HG02623 (cell line): ENCODE measurements around the gene DYNLT4.
"Not testable (repeated sequence)": the region's sequence is repeated elsewhere in the genome, so short reads cannot be mapped to it uniquely, and the experiment has no call there.

Experiments used
- ATAC-seq: cut with Tn5 transposase; IDR thresholded peaks from one replicate; pipeline ENCODE4 v1.9.1; 2021; ENCODE audit warnings: moderate library complexity; ENCODE audit not compliant: unreplicated experiment

The DYNLT4 gene

DNA sequence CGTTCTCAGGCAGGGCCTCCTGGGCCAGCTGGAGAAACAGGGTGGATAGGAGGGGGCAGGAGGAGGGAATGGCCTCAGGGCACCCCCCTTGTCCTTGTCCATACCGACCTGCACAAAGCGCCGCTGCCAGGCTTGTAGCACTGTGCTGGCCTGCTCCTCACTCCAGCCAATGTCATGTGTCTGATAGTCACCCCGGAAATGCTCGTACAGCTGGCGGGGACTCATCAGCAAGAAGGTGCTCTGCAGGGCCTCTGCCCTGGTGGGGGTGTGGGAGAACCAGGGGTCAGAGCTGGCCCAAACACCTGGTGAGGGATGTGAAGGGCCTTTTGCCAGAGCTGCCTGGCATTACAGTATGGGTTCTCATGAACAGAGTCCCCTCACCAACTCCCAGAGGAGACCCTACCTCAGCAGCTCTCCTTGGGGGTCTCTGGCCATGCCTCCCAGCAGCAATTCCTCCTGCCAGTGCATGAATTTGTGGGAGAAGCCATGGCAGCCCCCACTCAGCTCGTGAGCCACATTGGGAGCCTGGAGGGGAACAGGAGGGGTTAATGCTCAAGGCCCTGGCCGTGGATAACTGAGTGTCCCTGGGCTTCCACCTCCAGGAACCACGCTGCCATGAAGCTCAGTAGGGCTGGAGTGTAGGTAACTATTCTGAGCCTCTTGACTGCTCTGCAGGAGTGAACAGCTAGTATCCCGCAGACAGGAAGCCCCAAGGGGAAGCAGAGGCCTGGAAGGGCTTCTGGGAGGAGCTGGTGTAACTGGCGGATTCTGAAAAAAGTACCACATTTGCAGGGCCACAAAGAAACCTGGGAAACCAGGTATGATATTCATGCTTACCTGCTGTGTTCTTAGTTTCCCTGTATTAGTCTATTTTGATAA, 22.6 kb upstream of the DYNLT4 start:
- no peak for ATAC-seq

DNA sequence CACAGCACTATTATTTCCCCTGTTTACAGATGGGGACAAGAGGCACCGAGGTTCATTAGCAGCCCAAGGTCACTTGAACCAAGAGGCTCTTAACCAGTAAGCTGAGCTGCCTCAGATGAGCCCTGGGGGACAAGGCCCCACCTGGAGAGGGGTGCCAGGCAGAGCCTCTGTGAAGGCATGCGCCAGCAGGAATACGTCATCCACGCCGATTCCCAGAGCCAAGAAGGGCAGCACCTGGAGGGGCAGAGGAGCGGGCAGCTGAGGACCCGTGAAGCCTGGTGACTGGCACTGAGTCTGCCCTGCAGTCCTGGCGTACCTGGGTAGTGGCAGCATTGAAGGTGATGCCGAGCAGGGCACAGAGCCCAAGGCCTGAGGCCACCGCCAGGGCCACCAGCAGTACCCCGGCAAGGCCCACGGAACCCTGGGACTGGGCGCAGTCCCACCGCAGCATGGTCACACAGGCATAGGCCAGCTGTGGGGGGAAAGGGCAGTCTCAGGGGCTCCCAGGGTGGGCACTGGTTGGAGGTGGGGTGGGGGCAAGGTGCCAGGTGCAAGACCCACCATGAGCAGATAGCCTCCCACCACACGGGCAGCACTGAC, 21.8 kb upstream of the DYNLT4 start:
- ATAC-seq: no peak

DNA sequence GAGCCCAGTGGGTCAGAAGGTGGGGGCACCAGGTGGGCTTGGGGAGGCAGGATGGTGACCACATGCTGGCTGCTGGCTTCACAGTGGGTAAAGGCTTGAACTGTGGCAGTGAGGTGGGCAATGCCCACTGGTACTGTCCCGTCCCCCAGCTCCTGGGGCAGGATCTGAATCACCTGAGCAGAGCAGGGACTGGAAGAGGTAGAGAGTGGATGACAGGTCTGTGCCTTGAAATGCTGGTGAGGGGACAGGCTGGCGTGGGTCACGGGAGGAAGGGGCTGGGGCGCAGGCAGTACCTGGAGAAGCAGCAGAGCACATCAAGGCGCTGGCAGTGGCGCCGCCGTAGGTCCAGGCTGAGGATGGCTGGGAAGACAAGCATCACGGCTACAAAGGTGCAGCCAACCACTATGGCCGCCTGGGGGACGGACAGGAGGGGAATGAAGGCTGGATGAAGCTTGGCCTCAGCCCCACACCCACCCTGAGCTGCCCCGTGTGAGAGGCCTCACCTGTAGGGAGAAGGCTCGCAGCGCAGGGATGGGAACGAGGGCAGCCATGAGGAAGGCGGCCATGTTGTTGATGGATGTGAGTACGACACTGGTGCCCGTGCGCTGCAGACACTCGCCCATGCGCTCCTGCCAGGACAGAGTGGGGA, 21.0 kb upstream of the DYNLT4 start:
- ATAC-seq: no peak

DNA sequence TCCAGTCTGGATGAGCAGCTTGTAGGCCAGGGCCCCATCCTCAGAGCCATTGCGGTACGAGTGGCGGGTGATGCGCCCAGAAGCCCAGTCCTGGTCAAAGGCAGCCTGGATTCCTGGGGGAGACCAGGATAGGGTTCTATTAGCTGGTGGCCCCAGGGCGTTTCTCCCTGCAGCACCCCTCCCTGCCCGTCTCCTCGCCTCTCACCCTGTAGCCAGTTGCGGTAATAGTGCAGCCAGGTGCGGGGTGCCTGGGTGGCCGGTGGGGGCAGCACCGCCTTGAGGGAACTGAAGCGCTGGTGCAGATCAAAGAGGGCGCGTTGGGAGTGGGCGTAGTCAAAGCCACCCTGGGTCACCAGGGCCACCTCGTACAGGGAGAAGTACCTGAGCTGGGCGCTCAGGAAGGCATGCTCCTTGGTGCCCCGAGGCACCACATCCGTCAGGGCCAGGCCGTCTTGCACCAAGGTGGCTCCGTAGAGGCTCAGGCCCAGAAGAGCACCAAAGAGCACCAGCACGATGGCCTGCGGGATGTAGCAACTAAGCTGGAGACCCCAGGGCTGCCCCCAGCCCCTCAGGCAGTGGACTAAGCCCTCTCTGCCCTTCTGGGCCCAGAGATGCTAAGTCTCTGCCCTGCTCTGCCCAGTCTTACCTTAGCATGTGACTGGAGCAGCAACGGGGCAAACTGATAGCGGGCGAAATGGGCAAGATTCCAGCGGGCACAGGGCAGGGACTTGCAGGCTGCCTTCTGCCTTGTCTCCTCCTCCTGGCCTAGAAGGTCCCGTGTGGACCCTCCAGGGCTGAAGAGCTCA, 20.2 kb upstream of the DYNLT4 start:
- ATAC-seq: no peak

DNA sequence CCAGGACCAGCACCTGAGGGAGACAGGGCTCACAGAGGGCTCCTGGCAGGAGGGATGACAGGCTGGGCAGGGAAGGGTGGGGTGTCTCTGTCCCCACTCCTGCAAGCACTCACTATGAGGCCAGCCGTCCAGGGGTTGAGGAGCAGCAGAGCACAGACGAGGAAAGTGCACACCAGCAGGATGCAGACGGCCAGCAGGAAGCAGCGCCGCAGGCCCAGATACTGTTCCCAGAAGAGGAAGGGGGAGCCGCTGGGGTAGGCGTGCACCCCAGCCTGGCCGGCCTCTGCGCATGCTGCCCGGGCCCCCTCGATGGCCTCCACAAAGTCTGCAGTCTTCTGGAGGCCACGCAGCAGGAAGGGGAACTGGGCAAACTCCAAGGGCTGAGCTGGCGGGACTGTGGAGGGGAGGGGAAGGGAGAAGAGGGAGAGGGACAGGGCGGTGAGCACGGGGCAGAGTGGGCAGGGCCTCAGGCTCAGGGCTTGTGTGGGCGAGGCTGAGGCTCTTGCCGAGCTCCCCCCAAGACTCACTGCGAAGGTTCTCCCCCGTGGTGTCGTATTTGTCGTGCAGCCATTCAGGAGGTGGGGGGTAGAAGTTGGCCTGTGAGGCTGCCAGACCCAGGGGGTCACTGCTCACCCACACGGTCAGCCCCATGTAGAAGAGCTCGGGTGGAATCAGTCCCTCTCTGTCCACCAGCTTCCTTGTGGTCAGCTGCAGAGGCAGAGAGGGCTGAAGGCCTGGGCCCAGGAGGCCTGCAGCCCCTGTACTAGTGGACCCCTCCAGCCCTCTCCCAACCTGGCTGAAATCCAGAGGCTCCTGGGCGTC, 19.4 kb upstream of the DYNLT4 start:
- no peak for ATAC-seq

DNA sequence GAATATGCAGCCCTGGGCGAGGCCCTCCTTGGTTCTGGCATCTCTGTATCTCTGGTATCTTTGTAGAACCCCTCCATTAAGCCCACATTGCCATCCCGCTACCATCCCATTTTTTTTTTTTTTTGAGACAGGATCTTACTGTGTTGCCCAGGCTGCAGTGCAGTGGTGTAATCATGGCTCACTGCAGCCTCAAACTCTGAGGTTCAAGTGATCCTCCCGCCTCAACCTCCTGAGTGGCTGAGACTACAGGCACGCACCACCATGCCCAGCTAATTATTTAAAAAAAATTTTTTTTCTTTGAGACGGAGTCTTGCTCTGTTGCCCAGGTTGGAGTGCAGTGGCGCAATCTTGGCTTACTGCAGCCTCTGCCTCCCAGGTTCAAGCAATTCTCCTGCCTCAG, 17.2 kb upstream of the DYNLT4 start:
- not testable (repeated sequence) for ATAC-seq

DNA sequence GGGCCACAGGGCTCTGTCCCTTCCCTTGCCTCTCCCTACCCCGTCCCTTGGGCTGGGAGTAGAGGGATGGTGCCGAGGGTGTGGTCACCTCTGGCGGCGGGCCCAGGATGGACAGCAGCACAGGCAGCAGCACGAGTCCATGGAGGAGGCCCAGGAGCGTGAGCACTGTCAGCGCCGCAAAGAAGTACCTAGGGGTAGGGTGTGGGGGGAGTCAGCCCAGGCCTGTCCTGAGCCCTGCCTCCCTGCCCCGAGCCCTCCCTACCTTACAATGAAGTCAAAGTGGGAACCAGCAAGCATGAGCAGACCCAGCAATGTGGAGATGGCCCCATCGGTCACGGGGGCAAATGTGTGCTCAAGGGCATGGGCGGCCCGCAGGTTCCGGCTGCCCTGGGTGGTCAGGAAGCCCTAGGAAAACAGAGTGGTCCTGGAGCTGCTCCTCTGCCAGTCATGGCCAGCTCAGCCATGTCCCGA, 15.9 kb upstream of the DYNLT4 start:
- ATAC-seq: no peak

DNA sequence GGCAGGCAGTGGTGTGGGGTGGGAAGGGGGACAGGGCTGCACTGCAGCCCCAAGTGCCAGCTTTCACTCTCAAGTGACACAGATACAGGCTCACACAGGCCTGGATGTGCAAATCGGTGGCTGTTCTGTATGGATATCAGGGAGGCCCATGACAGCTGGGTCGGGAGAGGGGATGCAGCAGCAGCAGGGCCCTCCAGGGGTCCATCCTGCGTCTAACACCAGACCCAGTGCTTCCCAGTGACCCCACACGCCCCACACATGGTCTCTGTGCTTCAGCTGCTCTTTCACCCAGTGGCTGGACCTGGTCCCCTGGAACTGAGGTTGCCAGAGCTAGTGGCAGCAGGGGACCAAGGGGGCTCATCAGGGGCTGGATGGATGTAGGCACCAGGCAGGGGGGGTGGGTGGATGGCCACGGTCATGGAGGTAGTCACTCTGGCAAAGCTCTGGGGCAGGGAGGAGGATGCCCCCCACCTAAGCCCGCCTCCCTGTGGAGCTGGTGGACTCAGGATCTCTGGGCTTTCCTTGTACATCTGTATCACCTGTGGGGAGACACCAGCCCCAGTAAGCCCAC, 15.1 kb upstream of the DYNLT4 start:
- no peak for ATAC-seq

DNA sequence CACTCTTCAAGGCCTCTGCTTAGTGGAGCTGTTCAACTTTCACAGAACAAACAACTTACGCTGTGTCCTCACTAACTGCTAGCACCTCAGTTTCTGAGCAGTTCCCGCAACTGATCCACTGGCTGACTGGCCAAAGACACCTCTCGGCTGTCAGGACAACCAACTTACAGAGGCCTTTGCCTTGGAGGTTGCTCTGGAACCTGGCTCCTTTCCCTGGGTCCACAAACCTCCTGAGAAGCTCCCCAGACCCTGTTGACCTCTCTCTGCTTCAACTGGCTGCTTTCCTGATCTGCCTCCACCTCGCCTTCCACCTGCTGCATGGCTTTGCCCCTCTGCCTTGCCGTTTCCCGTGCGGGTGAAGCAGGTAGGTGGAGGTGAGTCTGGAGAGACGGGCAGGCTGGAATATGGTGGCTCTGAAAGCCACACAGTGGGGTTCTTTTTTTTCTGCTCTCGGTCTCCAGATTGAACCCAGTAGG, 14.1 kb upstream of the DYNLT4 start:
- no peak for ATAC-seq

DNA sequence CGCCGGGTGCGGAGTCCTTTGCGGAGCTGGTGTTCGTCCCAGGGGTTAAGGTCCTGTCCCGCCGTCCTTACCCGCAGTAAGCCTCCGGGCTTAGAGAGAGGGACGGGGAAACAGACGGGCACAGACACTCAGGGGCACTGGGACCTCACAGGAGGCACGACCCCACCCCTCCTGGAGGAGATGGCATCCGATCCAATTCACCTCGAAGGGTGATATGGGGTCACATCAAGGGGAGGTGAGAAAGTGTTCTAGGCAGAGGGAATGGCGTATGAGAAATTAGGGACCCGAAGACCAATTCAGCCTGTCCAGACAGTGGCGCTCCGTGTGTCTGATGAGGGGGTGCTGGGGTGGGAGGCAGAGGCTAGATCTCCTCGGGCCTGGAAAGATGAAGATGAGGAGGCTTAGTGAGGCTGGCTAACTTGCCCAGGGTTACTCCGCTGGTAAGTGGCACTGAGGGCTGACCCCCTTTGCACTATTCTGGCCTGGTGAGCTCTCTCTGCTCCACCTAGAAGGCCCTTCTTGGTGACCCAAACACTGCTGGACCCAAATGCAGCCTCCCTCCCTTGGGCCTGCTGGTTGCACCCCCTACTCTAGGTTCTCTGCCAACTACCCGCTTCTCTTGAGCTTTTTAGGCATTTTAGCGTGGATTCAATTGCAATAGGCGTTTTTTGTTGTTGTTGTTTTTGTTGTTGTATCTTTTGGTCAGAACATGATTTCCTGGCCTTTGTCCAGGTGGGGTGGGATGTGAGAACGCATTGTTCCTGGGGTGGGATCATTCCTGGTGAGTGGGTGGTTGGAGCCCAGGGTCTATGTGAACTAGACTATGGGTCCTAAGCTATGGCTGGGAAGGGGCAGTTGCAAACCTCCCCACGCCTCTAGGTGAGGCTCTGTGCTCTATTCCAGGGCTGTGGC, 13.4 kb upstream of the DYNLT4 start:
- ATAC-seq: no peak

DNA sequence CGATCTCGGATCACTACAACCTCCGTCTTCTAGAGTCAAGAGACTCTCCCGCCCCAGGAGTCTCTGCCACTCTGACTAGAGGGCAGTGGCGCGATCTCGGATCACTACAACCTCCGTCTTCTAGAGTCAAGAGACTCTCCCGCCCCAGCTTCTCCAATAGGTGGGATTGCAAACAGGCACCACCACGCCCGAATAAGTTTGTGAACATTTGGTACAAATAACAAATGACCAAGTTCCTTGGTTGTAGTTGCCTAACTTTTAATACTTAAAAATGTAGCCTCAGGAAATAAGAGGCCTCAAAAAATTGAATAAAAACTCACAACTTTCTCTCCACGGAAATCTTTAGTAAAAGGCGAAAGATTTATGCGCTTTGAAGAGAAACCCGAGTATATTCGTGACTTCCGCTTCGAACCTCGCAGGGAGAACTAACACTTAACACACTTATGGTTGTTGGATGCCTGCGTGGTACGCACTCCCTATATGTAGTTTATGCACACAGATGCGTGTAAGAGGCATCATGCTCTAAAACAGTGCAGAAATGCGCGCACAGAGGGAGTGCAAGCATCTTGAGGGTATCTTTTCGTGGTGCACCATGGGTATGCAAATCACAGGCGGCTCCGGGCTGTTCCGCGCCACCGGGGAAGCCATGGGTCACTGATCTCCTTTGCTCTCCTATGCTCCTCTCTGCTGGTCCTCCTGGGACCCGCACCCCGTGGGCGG, 12.6 kb upstream of the DYNLT4 start:
- ATAC-seq: peak; percentile 62

DNA sequence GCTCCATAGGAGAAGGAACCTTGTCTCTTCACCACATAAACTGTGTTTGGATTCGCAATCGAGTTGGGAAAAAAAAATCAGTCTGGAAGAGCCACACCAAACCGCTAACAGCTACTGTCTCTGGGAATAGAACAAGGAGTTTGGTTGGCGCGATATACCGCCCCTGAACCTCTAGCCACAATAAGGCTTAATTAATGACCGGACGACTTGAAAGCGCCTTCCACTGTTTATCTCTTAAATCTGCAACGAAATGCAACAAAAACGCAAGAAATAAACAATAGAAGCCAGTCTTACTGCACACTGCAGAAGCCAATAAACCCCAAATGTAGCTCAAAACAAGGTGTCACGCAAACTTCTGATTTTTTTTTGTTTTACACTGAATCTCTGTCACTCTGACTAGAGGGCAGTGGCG, 12.1 kb upstream of the DYNLT4 start:
- ATAC-seq: peak; percentile 8

DNA sequence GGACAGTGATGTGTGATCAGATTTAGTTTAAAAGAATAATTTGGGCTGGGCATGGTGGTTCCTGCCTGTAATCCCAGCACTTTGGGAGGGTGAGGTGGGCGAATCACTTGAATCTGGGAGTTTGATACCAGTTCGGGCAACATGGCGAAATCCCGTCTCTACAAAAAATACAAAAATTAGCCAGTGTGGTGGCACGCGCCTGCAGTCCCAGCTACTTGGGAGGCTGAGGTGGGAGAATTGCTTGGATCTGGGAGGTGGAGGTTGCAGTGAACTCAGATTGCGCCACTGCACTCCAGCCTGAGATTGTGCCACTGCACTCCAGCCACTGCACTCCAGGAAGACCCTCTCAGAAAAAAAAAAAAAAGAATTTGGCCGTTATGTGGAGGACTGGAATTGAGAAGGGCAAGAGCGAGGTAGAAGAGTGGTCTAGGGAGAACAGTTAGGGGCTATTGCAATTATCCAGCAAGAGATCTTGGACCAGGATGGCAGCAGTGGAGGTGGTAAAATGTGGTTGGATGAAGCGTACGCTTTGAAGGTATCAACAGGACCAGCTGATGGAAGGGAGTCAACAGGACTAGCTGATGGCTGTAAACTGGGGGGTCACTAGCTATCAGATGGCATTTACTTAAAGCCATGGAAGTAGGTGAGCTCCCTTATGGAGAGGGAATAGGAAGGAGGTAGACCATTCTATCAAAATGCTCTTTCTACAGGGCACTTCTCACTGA, 10.8 kb upstream of the DYNLT4 start:
- no peak for ATAC-seq

DNA sequence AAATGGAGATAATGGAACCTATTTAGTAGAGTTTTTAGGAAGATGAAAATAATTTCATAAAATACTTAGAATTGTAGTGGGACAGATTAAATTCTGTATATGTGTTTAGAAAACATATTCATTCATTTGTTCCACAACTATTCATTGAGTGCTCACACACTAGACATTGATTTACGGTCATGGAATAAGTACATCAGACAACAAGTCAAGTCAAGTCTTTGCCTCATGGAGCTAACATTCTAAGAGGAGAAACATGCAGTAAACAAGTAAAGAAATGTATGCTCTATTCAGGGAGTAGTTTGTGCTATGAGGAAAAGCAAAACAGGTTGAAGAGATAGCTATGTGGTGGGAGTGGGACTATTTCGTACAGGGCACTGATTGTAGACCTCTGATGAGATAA, 10.2 kb upstream of the DYNLT4 start:
- no peak for ATAC-seq

DNA sequence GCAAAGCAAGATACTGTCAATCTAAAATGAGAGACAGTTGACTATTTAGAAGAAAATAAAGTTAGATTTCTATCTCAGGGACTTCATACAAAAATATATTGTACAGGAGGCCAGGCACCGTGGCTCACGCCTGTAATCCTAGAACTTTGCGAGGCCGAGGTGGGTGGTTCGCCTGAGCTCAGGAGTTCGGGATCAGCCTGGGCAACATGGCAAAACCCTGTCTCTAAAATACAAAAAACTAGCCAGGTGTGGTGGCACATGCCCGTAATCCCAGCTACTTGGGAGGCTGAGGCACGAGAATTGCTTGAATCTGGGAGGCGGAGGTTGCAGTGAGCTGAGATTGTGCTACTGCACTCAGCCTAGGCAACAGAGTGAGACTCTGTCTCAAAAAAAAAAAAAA, 8.8 kb upstream of the DYNLT4 start:
- not testable (repeated sequence) for ATAC-seq

DNA sequence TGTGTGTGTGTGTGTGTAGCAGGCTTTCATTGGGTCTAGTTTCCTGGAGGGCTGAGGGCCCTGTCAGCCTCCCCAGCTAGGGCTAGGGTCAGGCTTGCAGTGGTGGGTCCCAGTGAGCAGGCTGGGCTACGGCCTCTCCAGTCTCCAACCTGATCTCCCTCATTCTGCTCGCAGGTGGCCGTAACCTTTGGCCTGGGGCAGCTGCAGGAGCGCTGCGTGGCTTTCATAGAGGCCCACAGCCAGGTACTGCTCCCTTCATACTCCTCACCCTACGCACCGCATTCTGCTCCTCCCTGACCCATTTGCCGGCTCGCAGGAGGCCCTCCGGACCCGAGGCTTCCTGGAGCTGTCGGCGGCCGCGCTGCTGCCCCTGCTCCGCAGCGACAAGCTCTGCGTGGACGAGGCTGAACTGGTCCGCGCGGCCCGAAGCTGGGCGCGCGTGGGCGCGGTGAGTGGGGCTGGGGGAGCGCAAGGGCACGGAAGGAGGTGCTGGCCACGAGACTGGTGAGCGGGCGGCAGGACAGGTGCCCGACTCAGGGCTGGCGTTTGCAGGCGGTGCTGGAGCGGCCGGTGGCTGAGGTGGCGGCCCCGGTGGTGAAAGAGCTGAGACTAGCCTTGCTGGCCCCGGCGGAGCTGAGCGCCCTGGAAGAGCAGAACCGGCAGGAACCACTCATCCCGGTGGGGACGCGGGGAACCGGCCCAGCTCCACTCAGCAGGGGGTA, 5.8 kb upstream of the DYNLT4 start:
- no peak for ATAC-seq

DNA sequence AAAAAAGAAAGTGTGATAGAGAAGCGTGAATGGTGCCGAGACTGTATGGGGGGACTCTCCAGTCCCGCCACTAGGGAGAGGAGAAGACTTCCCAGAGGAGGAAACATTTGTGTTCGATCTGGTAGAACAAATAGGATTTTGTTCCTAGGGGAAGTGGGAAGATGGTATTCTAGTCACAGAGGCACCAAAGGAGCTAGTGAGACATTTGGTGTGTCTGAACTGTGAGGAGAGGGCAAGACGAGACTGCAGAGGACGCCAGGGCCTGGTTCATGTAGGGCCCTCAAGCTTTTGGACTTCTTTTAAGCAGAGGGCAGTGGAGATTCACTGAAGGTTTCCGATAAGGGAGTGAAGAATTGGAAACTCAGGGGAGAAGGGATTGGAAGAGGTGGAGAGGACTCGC, 4.1 kb upstream of the DYNLT4 start:
- ATAC-seq: no peak
